Stomach smooth muscle (tissue), 2 donors: Measurements from ENCODE around the gene HP1BP3.

Experiments used
- H3K27ac ChIP-seq: one replicate; pipeline ENCODE4 v1.7.0; 2013; ENCODE audit warnings: mild to moderate bottlenecking, low read length, inconsistent platforms
- H3K27me3 ChIP-seq, 2 donors: one replicate each; pipeline ENCODE4 v1.7.0; 2013; ENCODE audit warnings: low read length in 2 of 2; ENCODE audit not compliant: insufficient read depth in 2 of 2, control insufficient read depth in 1 of 2
- H3K36me3 ChIP-seq, 2 donors: one replicate each; pipeline ENCODE4 v1.7.0; 2013; ENCODE audit warnings: low read length in 2 of 2; ENCODE audit not compliant: control insufficient read depth in 2 of 2, insufficient read depth in 2 of 2
- H3K4me1 ChIP-seq: one replicate; pipeline ENCODE4 v1.7.0; 2013; ENCODE audit warnings: low read length; ENCODE audit not compliant: control insufficient read depth, insufficient read depth
- H3K4me3 ChIP-seq, 2 donors: one replicate each; pipeline ENCODE4 v1.7.0; 2013; ENCODE audit warnings: low read length in 2 of 2
- H3K9ac ChIP-seq, 2 donors: one replicate each; pipeline ENCODE4 v1.7.0; 2013; ENCODE audit warnings: low read length in 2 of 2, mild to moderate bottlenecking in 1 of 2
- H3K9me3 ChIP-seq, 2 donors: one replicate each; pipeline ENCODE4 v1.7.0; 2013; ENCODE audit warnings: low read length in 2 of 2; ENCODE audit not compliant: control insufficient read depth in 2 of 2
- donor health status: healthy.
- donor health status: Pancreatic carcinoma.

Gene HP1BP3

DNA sequence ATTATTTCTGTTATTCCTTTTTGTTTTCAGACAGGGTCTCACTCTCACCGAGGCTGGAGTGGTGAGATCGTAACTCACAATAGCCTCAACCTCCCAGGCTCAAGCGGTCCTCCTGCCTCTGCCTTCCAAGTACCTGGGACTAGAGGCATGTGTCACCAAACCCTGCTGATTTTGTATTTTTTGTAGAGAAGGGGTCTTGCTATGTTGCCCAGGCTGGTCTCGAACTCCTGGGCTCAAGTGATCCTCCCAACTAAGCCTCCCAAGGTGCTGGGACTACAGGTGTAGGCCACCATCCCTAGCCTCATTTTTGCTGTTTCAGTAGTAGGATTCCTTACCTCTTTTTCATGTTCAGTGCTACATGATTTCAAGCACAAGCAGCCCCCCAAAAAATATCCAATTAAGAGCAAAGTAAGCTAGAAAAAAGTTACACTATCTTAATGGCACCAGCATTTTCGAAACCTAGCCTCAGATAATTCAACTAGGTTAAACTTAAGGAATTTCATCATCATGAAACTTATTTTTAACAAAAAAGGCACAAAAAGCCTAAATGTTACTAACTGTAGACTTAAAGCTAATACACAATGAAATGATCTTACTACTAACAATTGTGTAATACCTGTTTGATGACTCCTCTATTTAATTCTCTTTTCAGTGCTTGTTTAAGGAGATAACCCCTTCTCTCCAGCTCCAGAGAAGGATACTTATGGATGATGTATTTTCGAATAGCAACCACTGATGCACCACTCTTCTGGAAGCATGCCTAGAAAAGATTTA is 16.6 kb downstream of the HP1BP3 start:
- no peak overlapping the region for H3K4me3 ChIP-seq
- no peaks in the 10 kb centered on the region for H3K9me3 ChIP-seq
- H3K27me3 ChIP-seq = no peaks in the 10 kb centered on the region
- H3K4me1 ChIP-seq = no peaks in the 10 kb centered on the region
- no peak overlapping the region for H3K9ac ChIP-seq
- peaks cover 44 to 56% of the 10 kb centered on the region in 2 donors for H3K36me3 ChIP-seq
- no peak overlapping the region for H3K27ac ChIP-seq

DNA sequence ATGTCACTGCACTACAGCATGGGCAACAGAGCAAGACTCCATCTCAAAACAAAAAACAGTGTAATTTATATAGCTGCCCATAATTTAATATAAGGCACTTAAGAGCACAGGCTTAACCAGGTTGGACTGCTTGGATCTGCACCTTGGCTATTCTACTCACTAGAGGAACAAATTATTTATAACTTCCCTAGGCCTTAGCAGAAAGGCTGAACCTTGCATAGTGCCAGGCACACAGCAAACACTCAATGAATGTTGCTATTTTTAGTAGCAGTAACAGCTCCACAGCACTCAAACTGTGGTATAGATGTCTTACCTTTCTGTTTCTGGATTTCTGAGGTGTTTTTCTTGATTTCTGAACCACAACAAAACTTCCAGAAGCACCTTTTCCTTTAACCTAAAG is 19.8 kb downstream of the HP1BP3 start:
- H3K27me3 ChIP-seq = no peaks in the 10 kb centered on the region
- H3K9me3 ChIP-seq = no peaks in the 10 kb centered on the region
- H3K27ac ChIP-seq = no peak overlapping the region
- peaks cover 49% of the 10 kb centered on the region in 2 donors for H3K36me3 ChIP-seq
- no peaks in the 10 kb centered on the region for H3K4me1 ChIP-seq
- H3K9ac ChIP-seq = no peak overlapping the region
- no peak overlapping the region for H3K4me3 ChIP-seq

DNA sequence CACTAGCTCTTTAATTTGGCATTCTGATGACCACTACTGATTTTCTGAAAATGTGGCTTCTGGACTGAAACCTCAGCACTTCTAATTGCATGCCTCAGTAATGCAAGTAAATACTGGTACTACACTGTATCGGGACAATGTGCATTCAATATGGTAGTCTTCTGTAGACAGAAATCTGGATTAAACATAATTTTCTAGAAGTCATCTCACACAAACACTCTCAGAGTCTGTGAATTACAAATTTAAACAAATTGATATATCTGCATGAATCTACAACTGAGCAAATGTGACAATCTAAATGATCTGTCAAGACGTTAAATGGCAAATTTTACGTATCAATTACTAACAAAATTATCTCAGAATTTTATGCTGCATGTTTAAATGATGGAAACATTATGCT is 23.7 kb downstream of the HP1BP3 start:
- Histone ChIP-seq H3K27me3 (no peaks in the 10 kb centered on the region), H3K36me3 (peaks cover 35 to 60% of the 10 kb centered on the region in 2 donors), H3K27ac (no peak overlapping the region)

DNA sequence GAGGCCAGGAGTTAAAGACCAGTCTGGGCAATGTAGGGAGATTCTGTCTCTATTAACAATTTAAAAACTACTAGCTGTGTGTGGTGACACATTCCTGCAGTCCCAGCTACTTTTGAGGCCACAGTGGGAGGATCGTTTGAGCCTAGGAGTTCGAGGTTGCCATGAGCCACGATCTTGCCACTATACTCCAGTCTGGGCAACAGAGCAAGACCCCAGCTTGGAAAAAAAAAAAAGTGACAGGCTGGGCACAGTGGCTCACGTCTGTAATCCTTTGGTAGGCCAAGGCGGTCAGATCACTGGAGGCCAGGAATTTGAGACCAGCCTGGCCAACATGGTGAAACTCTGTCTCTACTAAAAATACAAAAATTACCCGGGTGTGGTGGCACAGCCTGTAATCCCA is 26.8 kb downstream of the HP1BP3 start:
- Histone ChIP-seq H3K9ac (no peak overlapping the region), H3K36me3 (peaks cover 41 to 56% of the 10 kb centered on the region in 2 donors), H3K4me3 (no peak overlapping the region), H3K27me3 (no peaks in the 10 kb centered on the region), H3K9me3 (no peaks in the 10 kb centered on the region), H3K27ac (no peak overlapping the region), H3K4me1 (no peaks in the 10 kb centered on the region)

More for the DNA sequence above, 23.7 kb downstream of the HP1BP3 start:
- no peak overlapping the region for H3K9ac ChIP-seq
- no peaks in the 10 kb centered on the region for H3K9me3 ChIP-seq
- H3K4me3 ChIP-seq = no peak overlapping the region
- no peaks in the 10 kb centered on the region for H3K4me1 ChIP-seq

DNA sequence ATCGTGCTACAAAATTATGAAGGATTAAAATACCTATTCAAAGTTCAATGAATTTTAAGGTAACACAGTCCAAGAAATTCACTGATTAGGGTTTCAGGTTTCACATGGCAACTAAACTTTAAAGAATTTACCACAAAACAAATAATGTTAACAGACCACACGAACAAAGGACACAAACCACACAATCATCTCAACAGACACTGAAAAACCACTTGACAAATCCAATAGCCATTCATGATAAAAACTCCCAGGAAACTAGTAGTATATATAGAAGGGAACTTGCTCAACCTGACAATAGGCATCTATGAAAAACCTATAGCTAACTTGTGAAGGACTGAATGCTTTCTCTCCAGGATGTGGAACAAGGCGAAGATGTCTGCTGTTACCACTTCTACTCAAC is 33.5 kb downstream of the HP1BP3 start:
- Histone ChIP-seq H3K4me1 (no peaks in the 10 kb centered on the region), H3K27me3 (no peaks in the 10 kb centered on the region), H3K4me3 (no peak overlapping the region), H3K9me3 (no peaks in the 10 kb centered on the region), H3K27ac (no peak overlapping the region), H3K36me3 (peaks cover 20 to 33% of the 10 kb centered on the region in 2 donors), H3K9ac (no peak overlapping the region)

DNA sequence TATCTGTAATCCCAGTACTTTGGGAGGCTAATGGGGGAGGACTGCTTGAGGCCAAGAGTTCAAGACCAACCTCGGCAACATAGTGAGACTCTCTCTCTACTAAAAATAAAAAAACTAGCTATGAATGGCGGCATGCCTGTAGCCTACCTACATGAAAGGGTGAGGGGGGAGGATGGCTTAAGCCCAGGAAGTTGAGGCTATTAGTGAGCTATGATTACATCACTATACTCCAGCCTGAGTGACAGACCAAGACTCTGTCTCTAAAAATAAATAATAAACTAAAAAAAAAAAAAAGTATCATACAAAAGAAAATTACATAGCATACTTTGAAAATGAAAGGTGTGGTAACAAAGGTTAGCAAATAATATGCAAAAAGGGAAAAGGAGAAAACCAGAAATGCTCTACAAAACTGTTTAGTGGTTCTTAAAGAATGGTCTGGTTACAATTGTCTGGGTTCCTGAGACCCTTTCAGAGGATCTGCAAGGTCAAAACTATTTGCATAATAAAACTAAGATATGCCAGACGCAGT is 35.6 kb downstream of the HP1BP3 start:
- H3K4me1 ChIP-seq = no peaks in the 10 kb centered on the region
- H3K27me3 ChIP-seq = no peaks in the 10 kb centered on the region
- H3K9ac ChIP-seq = no peak overlapping the region
- H3K36me3 ChIP-seq = peaks cover 28 to 49% of the 10 kb centered on the region in 2 donors
- H3K9me3 ChIP-seq = no peaks in the 10 kb centered on the region
- no peak overlapping the region for H3K27ac ChIP-seq
- H3K4me3 ChIP-seq = no peak overlapping the region

DNA sequence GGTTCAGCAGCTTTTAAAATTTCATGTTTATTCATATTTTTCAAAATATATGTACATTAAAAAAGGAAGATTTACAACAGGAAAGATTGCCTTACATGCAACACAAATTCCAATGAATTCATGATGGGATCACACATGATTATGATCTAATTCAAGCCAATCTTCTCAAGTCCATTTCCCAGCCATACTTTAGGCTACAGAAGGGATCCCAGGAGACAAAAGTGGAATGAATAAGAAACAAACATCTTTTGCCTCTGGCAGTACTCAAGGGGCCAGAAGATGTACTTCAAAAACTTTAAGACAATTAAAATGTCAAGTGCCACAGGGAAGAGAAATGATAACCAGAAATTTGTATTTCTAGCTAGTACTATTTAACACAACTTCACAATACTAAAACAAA is 44.4 kb downstream of the HP1BP3 start:
- no peaks in the 10 kb centered on the region for H3K4me1 ChIP-seq

DNA sequence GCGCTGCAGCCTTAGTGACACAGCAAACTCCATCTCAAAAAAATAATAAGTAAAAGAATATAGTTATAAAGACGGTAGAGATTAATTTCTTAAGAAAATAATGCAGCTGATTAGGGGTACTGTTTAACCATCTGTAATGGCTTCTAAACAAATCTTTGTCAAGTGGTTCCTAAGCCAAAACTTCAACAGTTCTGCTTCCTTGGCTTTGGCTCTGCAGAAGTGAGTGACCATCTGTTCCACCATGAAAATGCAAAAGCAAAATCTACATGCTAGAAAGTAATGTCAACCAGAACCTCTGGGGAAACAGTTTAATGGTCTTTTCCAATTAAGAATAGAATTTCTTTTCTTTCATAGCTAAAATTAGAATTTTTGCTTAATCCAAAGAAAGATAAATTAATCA is 46.3 kb downstream of the HP1BP3 start:
- no peak overlapping the region for H3K4me3 ChIP-seq
- H3K9ac ChIP-seq = no peak overlapping the region
- no peaks in the 10 kb centered on the region for H3K27me3 ChIP-seq
- H3K36me3 ChIP-seq = peaks cover 39 to 40% of the 10 kb centered on the region in 2 donors
- H3K9me3 ChIP-seq = no peaks in the 10 kb centered on the region
- H3K27ac ChIP-seq = no peak overlapping the region
- no peaks in the 10 kb centered on the region for H3K4me1 ChIP-seq

More for the DNA sequence above, 44.4 kb downstream of the HP1BP3 start:
- Histone ChIP-seq H3K4me3 (no peak overlapping the region), H3K27ac (no peak overlapping the region), H3K27me3 (no peaks in the 10 kb centered on the region), H3K36me3 (peaks cover 48 to 50% of the 10 kb centered on the region in 2 donors), H3K9ac (no peak overlapping the region), H3K9me3 (no peaks in the 10 kb centered on the region)

DNA sequence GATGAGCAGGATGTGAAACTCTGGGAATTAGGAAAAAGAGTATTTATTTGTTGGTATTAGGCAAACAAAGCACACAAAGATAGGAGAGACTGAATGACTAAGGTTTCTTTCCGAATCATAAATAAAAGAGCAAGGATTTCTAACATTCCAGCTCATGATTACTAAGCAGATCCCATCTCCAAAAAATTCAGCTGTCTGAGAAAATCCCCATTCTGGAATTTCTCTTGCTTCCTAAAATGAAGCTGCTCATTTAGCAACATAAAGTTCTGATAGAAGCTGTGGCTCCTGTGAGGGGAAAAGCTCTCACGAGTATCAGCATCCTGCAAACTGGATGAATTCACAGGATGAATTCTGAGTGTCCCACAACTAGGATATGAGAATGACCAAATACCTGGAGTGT is 47.9 kb downstream of the HP1BP3 start:
- Histone ChIP-seq H3K36me3 (peaks cover 25 to 26% of the 10 kb centered on the region in 2 donors), H3K4me3 (no peak overlapping the region), H3K27me3 (no peaks in the 10 kb centered on the region), H3K4me1 (no peaks in the 10 kb centered on the region), H3K9me3 (no peaks in the 10 kb centered on the region), H3K9ac (no peak overlapping the region), H3K27ac (no peak overlapping the region)

DNA sequence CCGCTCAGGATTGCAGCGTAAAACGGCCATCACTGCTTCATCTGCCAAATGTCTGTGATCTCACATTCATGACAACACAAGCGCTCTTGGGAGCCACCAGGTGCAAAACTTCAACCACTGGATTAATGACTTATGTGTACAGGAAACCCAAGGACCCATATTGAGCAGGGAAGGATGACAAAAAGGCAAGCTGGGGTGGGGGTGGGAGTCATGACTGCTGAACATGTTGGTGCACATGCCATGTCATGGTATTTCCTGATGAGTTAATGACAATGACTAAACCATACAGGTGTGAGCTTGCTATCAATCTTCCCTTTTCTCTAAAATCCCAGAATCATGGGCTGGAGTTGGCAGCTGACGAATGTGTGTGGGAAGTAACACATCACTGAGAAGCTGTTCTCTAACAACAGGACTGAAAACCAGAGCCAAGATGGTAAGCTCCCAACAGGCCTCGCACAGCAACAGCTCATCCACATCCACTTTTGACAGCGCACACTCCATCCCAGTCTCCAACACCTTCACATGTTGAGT is 51.5 kb downstream of the HP1BP3 start:
- no peaks in the 10 kb centered on the region for H3K9me3 ChIP-seq
- peaks cover 8 to 11% of the 10 kb centered on the region in 2 donors for H3K36me3 ChIP-seq
- H3K4me3 ChIP-seq = no peak overlapping the region
- peaks cover 7 to 11% of the 10 kb centered on the region in 2 donors for H3K27me3 ChIP-seq
- no peak overlapping the region for H3K9ac ChIP-seq
- H3K4me1 ChIP-seq = peaks cover 28% of the 10 kb centered on the region
- H3K27ac ChIP-seq = no peak overlapping the region
